HCT116 (cell line): ENCODE data around the gene SDK1. TPM values are rescaled to one million over a fixed set of nuclear protein-coding genes. Genes with fewer than 3 reads are reported as not detected.

Source experiments
- ATAC-seq: fragments of 200-7000 bp; cut with Tn5 transposase; 2 replicates; pipeline ENCODE4 v1.9.1; 2020; ENCODE audit warnings: mild to moderate bottlenecking, moderate library complexity
- BruUV-seq: library from RNA; stranded (reverse); fragments of 400-500 nt; replicated peaks from 2 replicates; lab custom pipeline; 2021; lab: Mats Ljungman, UMichigan
- CTCF ChIA-PET: fragments of 300-600 bp; sonication (Branson Sonifier 250); formaldehyde crosslinking; loops from one replicate; lab custom pipeline; 2021; ENCODE audit warnings: antibody characterized with exemption; lab: Charles Lee
- POLR2A ChIA-PET: fragments of 300-600, 350-600 bp; sonication (Branson Sonifier 250); formaldehyde crosslinking; loops from one replicate; lab custom pipeline; 2021; ENCODE audit warnings: antibody characterized with exemption; lab: Charles Lee
- RAD21 ChIA-PET, 2 experiments: fragments of 300-600 bp; sonication (Branson Sonifier 250); formaldehyde crosslinking; loops; one replicate each; lab custom pipeline; 2023; ENCODE audit warnings: low total read pairs in 2 of 2; ENCODE audit not compliant: uncharacterized antibody in 2 of 2, unreplicated experiment in 2 of 2, low non-redundant PET in 1 of 2; lab: Charles Lee
- DNase-seq: peaks from one replicate; pipeline ENCODE4 v3.0.0-alpha.2; 2010; ENCODE audit warnings: low read depth, low spot score
- H2AFZ ChIP-seq: fragments of 200-600 bp; shearing (Covaris generic), sonication (generic); 2 replicates; pipeline ENCODE4 v1.6.1; 2017; ENCODE audit warnings: low read depth, mixed run types, mixed read lengths, antibody characterized with exemption, low read length; ENCODE audit not compliant: poor library complexity, severe bottlenecking
- H3K27ac ChIP-seq: 2 replicates; pipeline ENCODE4 v1.5.1; 2012; ENCODE audit warnings: low read depth, low read length
- H3K27me3 ChIP-seq: fragments of 200-600 bp; sonication (generic); 2 replicates; pipeline ENCODE4 v1.6.1; 2016; ENCODE audit warnings: mixed run types, low read length, mixed read lengths; ENCODE audit not compliant: insufficient read depth
- H3K36me3 ChIP-seq, 2 experiments: fragments of 200-500 bp in 1 of 2; fragments of 200-600 bp in 1 of 2; sonication (Bioruptor generic) in 1 of 2; sonication (generic) in 1 of 2; 2 replicates each; pipeline versions ENCODE4 v1.5.1 to v1.6.1; 2014 to 2016; ENCODE audit warnings: low read length in 2 of 2, inconsistent platforms in 1 of 2, mixed read lengths in 1 of 2, mixed run types in 1 of 2; ENCODE audit not compliant: insufficient read depth in 2 of 2, control insufficient read depth in 1 of 2
- H3K4me1 ChIP-seq, 2 experiments: fragments of 200-600 bp in 1 of 2; sonication (generic) in 1 of 2; 2 replicates each; pipeline versions ENCODE4 v1.5.1 to v1.6.1; 2012 to 2017; ENCODE audit warnings: low read length in 2 of 2, inconsistent platforms in 1 of 2, mild to moderate bottlenecking in 1 of 2, mixed read lengths in 1 of 2, mixed run types in 1 of 2, moderate library complexity in 1 of 2; ENCODE audit not compliant: insufficient read depth in 2 of 2, control insufficient read depth in 1 of 2
- H3K4me2 ChIP-seq: fragments of 200-600 bp; sonication (generic); 2 replicates; pipeline ENCODE4 v1.6.1; 2017; ENCODE audit warnings: mixed run types, low read length, mixed read lengths
- H3K4me3 ChIP-seq, 2 experiments: fragments of 200-600 bp in 1 of 2; sonication (generic) in 1 of 2; replicated peaks in 1 of 2; 2 replicates each; pipeline ENCODE4 v1.5.1; 2011 to 2016; ENCODE audit warnings: low read length in 2 of 2, control low read depth in 1 of 2, low read depth in 1 of 2, mild to moderate bottlenecking in 1 of 2, mixed read lengths in 1 of 2, mixed run types in 1 of 2
- H3K79me2 ChIP-seq: fragments of 200-600 bp; sonication (generic); 2 replicates; pipeline ENCODE4 v1.6.1; 2017; ENCODE audit warnings: mild to moderate bottlenecking, mixed run types, low read length, moderate library complexity, mixed read lengths; ENCODE audit not compliant: insufficient read depth
- H3K9ac ChIP-seq: fragments of 200-600 bp; sonication (generic); 2 replicates; pipeline ENCODE4 v1.6.1; 2016; ENCODE audit warnings: low read length, mixed read lengths
- H3K9me2 ChIP-seq: fragments of 200-600 bp; sonication (generic), shearing (Covaris generic); 2 replicates; pipeline ENCODE4 v1.6.1; 2017; ENCODE audit warnings: mixed run types, mild to moderate bottlenecking, moderate library complexity; ENCODE audit not compliant: insufficient read depth
- H3K9me3 ChIP-seq, 2 experiments: fragments of 200-500 bp in 1 of 2; fragments of 200-600 bp in 1 of 2; sonication (Bioruptor generic) in 1 of 2; sonication (generic) in 1 of 2; 2 replicates each; pipeline ENCODE4 v1.6.1; 2014 to 2017; ENCODE audit warnings: low read length in 2 of 2, mixed read lengths in 2 of 2, inconsistent platforms in 1 of 2, low read depth in 1 of 2, mild to moderate bottlenecking in 1 of 2, mixed run types in 1 of 2, moderate library complexity in 1 of 2; ENCODE audit not compliant: control insufficient read depth in 1 of 2, insufficient read depth in 1 of 2
- H4K20me1 ChIP-seq: fragments of 200-600 bp; sonication (generic), shearing (Covaris generic); 2 replicates; pipeline ENCODE4 v1.6.1; 2017; ENCODE audit warnings: mixed run types, mild to moderate bottlenecking, moderate library complexity; ENCODE audit not compliant: insufficient read depth
- CEBPB ChIP-seq: IDR thresholded peaks from 2 replicates; pipeline ENCODE4 v1.6.1; 2012; ENCODE audit warnings: low read depth
- EGR1 ChIP-seq: IDR thresholded peaks from 2 replicates; pipeline ENCODE4 v1.6.1; 2012; ENCODE audit warnings: low read depth
- ELF1 ChIP-seq: IDR thresholded peaks from 2 replicates; pipeline ENCODE4 v1.6.1; 2012; ENCODE audit warnings: low read depth, borderline replicate concordance
- EZH2 ChIP-seq: fragments of 200-600 bp; sonication (generic); IDR thresholded peaks from 2 replicates; pipeline ENCODE4 v1.6.1; 2017; ENCODE audit warnings: antibody characterized with exemption, mixed run types
- EZH2phosphoT487 ChIP-seq: fragments of 200-600 bp; IDR thresholded peaks from 2 replicates; pipeline ENCODE4 v1.6.1; 2018; ENCODE audit warnings: antibody characterized with exemption, borderline replicate concordance
- JUND ChIP-seq: IDR thresholded peaks from 2 replicates; pipeline ENCODE4 v1.6.1; 2012
- POLR2A ChIP-seq: IDR thresholded peaks from 2 replicates; pipeline ENCODE4 v1.7.0; 2011; ENCODE audit warnings: borderline replicate concordance; ENCODE audit not compliant: insufficient read depth, insufficient read length; ENCODE audit errors: extremely low read depth
- POLR2AphosphoS5 ChIP-seq: IDR thresholded peaks from 2 replicates; pipeline ENCODE4 v1.6.1; 2011; ENCODE audit warnings: mild to moderate bottlenecking, low read depth, low read length, moderate library complexity
- RAD21 ChIP-seq: IDR thresholded peaks from 2 replicates; pipeline ENCODE4 v1.6.1; 2012; ENCODE audit warnings: low read depth, mild to moderate bottlenecking
- SIN3A ChIP-seq: IDR thresholded peaks from 2 replicates; pipeline ENCODE4 v1.6.1; 2012; ENCODE audit warnings: low read depth
- SP1 ChIP-seq: IDR thresholded peaks from 2 replicates; pipeline ENCODE4 v1.6.1; 2012; ENCODE audit warnings: low read depth
- SRF ChIP-seq: IDR thresholded peaks from 2 replicates; pipeline ENCODE4 v1.6.1; 2012; ENCODE audit warnings: low read depth
- YY1 ChIP-seq: IDR thresholded peaks from 2 replicates; pipeline ENCODE4 v1.6.1; 2011; ENCODE audit warnings: low read length, low read depth, moderate library complexity, mild to moderate bottlenecking; ENCODE audit not compliant: insufficient replicate concordance; ENCODE audit errors: extremely low read depth
- ZFX ChIP-seq: fragments of 450-650 bp; IDR thresholded peaks from 2 replicates; pipeline ENCODE4 v1.6.1; 2017
- intact Hi-C: fragments of 100-400 bp; cut with micrococcal nuclease; formaldehyde crosslinking; loops from 2 replicates; pipeline ENCODE4 v1.10.0; 2022
- total RNA-seq: library from RNA; stranded (reverse); gene quantifications from one replicate; pipeline ENCODE4 v1.2.1, GENCODE V29; 2021; ENCODE audit not compliant: unreplicated experiment
- TF ChIP-seq, protein P1 (sequence below): IDR thresholded peaks from 2 replicates; pipeline ENCODE4 v1.6.1; 2012; ENCODE audit warnings: low read depth
- TF ChIP-seq, protein P2 (sequence below), 3 experiments: fragments of 200-600 bp in 1 of 3; sonication (generic) in 1 of 3; IDR thresholded peaks in 2 of 3; conservative IDR thresholded peaks in 1 of 3; 2 replicates each; pipeline ENCODE4 v1.5.1; 2012 to 2017; ENCODE audit warnings: low read depth in 2 of 3, low read length in 2 of 3, antibody characterized with exemption in 1 of 3, borderline replicate concordance in 1 of 3, control low read depth in 1 of 3, mild to moderate bottlenecking in 1 of 3, mixed read lengths in 1 of 3, mixed run types in 1 of 3, moderate library complexity in 1 of 3; ENCODE audit not compliant: insufficient read depth in 1 of 3
- TF ChIP-seq, protein P3 (sequence below): IDR thresholded peaks from 2 replicates; pipeline ENCODE4 v1.6.1; 2012
- TF ChIP-seq, protein P4 (sequence below): IDR thresholded peaks from 2 replicates; pipeline ENCODE4 v1.6.1; 2012

SDK1 gene
- total RNA-seq, 1 experiment from 2014 or later = 0.05 TPM

DNA sequence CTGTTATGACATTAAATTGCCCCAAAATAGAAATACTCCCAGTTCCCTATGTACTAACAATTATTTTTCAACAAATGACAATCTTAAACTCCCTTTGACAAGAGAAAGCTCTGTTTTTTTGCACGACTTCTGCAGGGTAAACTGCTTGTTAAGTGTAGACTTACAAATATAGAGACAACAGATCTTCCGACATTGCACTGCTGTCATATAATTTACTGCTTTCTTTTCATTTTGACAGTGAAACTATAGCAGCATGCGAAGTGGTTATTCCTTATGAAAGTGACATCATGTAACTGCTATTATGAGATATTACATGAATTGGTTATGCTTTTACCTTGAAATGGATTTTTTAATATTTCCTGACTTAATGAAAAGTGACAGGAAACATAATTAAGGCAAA, 659.9 kb downstream of the SDK1 start (continued):
- TF ChIP-seq, protein P1, sequence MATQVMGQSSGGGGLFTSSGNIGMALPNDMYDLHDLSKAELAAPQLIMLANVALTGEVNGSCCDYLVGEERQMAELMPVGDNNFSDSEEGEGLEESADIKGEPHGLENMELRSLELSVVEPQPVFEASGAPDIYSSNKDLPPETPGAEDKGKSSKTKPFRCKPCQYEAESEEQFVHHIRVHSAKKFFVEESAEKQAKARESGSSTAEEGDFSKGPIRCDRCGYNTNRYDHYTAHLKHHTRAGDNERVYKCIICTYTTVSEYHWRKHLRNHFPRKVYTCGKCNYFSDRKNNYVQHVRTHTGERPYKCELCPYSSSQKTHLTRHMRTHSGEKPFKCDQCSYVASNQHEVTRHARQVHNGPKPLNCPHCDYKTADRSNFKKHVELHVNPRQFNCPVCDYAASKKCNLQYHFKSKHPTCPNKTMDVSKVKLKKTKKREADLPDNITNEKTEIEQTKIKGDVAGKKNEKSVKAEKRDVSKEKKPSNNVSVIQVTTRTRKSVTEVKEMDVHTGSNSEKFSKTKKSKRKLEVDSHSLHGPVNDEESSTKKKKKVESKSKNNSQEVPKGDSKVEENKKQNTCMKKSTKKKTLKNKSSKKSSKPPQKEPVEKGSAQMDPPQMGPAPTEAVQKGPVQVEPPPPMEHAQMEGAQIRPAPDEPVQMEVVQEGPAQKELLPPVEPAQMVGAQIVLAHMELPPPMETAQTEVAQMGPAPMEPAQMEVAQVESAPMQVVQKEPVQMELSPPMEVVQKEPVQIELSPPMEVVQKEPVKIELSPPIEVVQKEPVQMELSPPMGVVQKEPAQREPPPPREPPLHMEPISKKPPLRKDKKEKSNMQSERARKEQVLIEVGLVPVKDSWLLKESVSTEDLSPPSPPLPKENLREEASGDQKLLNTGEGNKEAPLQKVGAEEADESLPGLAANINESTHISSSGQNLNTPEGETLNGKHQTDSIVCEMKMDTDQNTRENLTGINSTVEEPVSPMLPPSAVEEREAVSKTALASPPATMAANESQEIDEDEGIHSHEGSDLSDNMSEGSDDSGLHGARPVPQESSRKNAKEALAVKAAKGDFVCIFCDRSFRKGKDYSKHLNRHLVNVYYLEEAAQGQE = no peak

DNA sequence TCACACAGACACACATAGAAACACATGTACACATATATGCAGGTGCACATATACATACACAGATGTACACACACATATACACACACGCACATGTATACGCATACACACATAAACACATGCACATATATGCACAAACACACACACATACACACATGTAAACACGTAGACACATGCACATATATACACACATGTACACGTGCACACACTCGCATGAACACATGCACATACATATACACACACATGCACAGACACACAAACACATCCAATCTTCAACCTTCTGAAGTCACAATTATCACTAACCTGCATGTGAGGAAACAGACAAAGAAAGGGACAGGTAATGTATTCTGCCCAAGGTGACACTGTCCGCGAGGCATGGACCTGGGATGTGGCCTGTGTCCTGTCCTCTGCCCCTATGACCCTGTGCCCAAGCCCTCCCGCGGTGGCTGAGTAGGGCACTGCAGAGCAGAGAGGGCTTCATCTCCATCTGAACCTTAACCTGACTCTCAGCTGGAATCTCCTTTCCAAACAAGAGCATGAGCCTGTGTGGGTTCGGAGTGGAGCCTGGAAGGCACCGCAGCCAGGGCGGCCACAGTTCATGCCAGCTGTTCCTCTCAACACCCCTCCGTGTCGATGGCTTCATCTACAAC, 660.9 kb downstream of the SDK1 start:
- Histone ChIP-seq H3K79me2 (no peaks in the 10 kb centered on the region), H3K27ac (no peak overlapping the region), H3K9ac (no peak overlapping the region), H3K4me1 (no peaks in the 10 kb centered on the region), H3K9me2 (no peaks in the 10 kb centered on the region), H3K4me2 (no peak overlapping the region), H3K9me3 (no peaks in the 10 kb centered on the region), H3K4me3 (no peak overlapping the region), H3K36me3 (no peaks in the 10 kb centered on the region), H3K27me3 (peaks cover 18% of the 10 kb centered on the region), H4K20me1 (no peaks in the 10 kb centered on the region), H2AFZ (no peak overlapping the region)
- RAD21 ChIA-PET = no interaction called here
- DNase-seq (no peak), ATAC-seq (no peak)
- BruUV-seq = no TSS peak
- intact Hi-C loops = no loop called here
- no peak for TF ChIP-seq SIN3A
- no peak for TF ChIP-seq ELF1
- TF ChIP-seq RAD21 = no peak
- no peak for TF ChIP-seq EZH2phosphoT487
- TF ChIP-seq YY1 = no peak
- TF ChIP-seq EZH2 = no peak
- no peak for TF ChIP-seq POLR2A
- TF ChIP-seq POLR2AphosphoS5 = no peak
- TF ChIP-seq ZFX = no peak
- TF ChIP-seq, protein P2, sequence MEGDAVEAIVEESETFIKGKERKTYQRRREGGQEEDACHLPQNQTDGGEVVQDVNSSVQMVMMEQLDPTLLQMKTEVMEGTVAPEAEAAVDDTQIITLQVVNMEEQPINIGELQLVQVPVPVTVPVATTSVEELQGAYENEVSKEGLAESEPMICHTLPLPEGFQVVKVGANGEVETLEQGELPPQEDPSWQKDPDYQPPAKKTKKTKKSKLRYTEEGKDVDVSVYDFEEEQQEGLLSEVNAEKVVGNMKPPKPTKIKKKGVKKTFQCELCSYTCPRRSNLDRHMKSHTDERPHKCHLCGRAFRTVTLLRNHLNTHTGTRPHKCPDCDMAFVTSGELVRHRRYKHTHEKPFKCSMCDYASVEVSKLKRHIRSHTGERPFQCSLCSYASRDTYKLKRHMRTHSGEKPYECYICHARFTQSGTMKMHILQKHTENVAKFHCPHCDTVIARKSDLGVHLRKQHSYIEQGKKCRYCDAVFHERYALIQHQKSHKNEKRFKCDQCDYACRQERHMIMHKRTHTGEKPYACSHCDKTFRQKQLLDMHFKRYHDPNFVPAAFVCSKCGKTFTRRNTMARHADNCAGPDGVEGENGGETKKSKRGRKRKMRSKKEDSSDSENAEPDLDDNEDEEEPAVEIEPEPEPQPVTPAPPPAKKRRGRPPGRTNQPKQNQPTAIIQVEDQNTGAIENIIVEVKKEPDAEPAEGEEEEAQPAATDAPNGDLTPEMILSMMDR (IDR thresholded peaks at IDR 0.05 in 2 of 3, conservative IDR thresholded peaks at IDR 0.05 in 1 of 3; ENCODE audit: borderline replicate concordance in 1 of 3, insufficient read depth in 1 of 3, low read depth in 2 of 3, low read length in 2 of 3) = no peak
- TF ChIP-seq, protein P3, sequence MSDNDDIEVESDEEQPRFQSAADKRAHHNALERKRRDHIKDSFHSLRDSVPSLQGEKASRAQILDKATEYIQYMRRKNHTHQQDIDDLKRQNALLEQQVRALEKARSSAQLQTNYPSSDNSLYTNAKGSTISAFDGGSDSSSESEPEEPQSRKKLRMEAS = no peak
- TF ChIP-seq SP1 = no peak
- TF ChIP-seq JUND = no peak
- no peak for TF ChIP-seq EGR1
- no peak for TF ChIP-seq SRF
- TF ChIP-seq, protein P4, sequence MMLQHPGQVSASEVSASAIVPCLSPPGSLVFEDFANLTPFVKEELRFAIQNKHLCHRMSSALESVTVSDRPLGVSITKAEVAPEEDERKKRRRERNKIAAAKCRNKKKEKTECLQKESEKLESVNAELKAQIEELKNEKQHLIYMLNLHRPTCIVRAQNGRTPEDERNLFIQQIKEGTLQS = no peak
- no peak for TF ChIP-seq CEBPB
- CTCF ChIA-PET = no interaction called here
- POLR2A ChIA-PET = no interaction called here
